IPS-18a (cell line): ENCODE measurements around the gene ACACB.

ENCODE experiments used
- H3K27ac ChIP-seq: one replicate; pipeline ENCODE4 v1.5.1; 2013; ENCODE audit warnings: low read length
- H3K27me3 ChIP-seq: one replicate; pipeline ENCODE4 v1.6.1; 2013; ENCODE audit warnings: mild to moderate bottlenecking, low read length; ENCODE audit not compliant: control insufficient read depth, insufficient read depth
- H3K36me3 ChIP-seq: one replicate; pipeline ENCODE4 v1.6.1; 2013; ENCODE audit warnings: low read depth, low read length; ENCODE audit not compliant: control insufficient read depth
- H3K4me1 ChIP-seq: one replicate; pipeline ENCODE4 v1.6.1; 2013; ENCODE audit warnings: low read depth, low read length; ENCODE audit not compliant: control insufficient read depth
- H3K4me3 ChIP-seq: one replicate; pipeline ENCODE4 v1.5.1; 2013; ENCODE audit warnings: low read length
- H3K9ac ChIP-seq: one replicate; pipeline ENCODE4 v1.6.1; 2013; ENCODE audit warnings: mild to moderate bottlenecking, low read length, moderate library complexity
- H3K9me3 ChIP-seq: one replicate; pipeline ENCODE4 v1.6.1; 2013; ENCODE audit warnings: low read depth, low read length; ENCODE audit not compliant: control insufficient read depth

Gene ACACB

DNA sequence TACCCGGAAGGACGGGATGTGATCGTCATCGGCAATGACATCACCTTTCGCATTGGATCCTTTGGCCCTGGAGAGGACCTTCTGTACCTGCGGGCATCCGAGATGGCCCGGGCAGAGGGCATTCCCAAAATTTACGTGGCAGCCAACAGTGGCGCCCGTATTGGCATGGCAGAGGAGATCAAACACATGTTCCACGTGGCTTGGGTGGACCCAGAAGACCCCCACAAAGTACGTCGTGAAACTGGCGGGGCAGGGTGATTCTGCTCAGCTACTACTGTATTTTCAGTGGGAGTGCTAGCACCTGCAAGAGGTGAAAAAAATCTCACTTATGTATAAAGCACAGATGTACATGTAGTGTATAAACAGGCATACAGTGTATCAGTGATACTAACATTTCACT is 129.8 kb downstream of the ACACB start:
- Histone ChIP-seq H3K4me1 (no peaks in the 10 kb centered on the region), H3K9me3 (no peaks in the 10 kb centered on the region), H3K27ac (no peak overlapping the region), H3K36me3 (peaks cover 8% of the 10 kb centered on the region), H3K27me3 (no peaks in the 10 kb centered on the region), H3K9ac (no peak overlapping the region), H3K4me3 (no peak overlapping the region)

DNA sequence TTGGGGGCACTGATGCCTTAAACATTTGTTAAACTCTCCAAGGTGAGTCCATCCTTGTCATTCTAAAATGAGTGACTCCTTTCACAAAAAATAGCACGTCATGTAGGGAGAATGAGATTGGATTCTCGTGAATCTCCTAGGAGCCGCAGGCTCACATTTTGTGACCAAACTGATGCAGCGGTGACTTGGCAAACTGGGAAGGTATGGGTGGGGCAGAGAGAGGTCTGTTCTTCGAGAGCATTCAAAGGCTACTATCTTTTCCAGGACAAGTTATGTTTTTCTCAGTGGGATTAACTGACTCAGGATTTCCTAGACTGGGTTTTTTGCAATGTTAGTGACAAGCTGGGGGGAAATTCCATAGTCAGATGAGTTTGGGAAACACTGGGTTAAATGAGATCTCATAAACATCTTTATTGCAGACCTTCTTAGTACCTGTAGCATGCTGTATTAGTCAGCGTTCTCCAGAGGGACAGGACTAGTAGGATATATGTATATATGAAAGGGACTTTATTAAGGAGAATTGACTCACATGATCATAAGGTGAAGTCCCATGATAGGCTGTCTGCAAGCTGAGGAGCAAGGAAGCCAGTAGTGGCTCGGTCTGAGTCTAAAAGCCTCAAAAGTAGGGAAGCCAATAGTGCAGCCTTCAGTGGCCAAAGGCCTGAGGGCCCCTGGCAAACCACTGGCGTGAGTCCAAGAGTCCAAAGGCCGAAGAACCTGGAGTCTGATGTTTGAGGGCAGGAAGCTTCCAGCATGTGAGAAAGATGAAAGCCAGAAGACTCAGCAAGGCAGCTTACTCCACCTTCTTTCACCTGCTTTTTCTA is 131.7 kb downstream of the ACACB start:
- no peak overlapping the region for H3K27ac ChIP-seq

DNA sequence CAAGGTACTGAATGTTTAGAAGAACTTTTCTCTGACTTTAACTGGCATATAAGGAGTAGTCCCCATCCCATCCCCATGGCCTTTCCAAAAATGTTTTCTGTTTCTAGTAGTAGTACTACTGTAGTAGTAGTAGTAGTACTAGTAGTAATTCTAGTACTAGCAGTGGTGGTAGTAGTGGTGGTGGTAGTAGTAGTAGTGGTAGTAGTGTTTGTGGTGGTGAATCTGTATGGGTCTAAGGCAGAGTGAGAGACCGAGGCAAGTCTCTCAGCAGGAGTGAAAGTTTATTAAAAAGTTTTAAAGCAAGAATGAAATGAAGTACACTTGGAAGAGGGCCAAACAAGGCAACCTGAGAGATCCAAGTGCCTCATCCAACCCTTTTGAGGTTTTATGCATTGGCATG is 134.1 kb downstream of the ACACB start:
- Histone ChIP-seq H3K4me1 (no peaks in the 10 kb centered on the region), H3K27ac (no peak overlapping the region), H3K9me3 (peaks cover 9% of the 10 kb centered on the region), H3K9ac (no peak overlapping the region), H3K4me3 (no peak overlapping the region), H3K27me3 (no peaks in the 10 kb centered on the region), H3K36me3 (peaks cover 4% of the 10 kb centered on the region)

More for the DNA sequence above, 131.7 kb downstream of the ACACB start:
- Histone ChIP-seq H3K4me3 (no peak overlapping the region), H3K27me3 (no peaks in the 10 kb centered on the region), H3K9me3 (no peaks in the 10 kb centered on the region), H3K9ac (no peak overlapping the region), H3K36me3 (peaks cover 4% of the 10 kb centered on the region), H3K4me1 (no peaks in the 10 kb centered on the region)

DNA sequence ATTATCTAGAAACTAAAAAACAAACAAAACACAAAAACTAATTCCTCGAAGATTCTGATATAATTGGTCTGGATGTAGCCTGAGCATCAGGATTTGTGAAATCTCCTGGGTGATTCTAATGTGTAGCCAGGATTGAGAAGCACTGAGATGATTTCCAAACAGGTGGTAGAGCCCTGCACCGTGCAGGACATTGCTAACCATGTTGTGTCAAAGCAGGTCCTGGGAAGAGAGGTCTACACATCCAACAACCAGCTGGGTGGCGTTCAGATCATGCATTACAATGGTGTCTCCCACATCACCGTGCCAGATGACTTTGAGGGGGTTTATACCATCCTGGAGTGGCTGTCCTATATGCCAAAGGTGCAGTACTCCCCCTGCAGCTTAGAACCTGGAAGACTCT is 136.4 kb downstream of the ACACB start:
- H3K27ac ChIP-seq, result no peak overlapping the region
- H3K9me3 ChIP-seq, result peaks cover 9% of the 10 kb centered on the region
- H3K27me3 ChIP-seq, result no peaks in the 10 kb centered on the region
- H3K9ac ChIP-seq, result no peak overlapping the region
- H3K4me1 ChIP-seq, result no peaks in the 10 kb centered on the region
- H3K4me3 ChIP-seq, result no peak overlapping the region
- H3K36me3 ChIP-seq, result no peaks in the 10 kb centered on the region

DNA sequence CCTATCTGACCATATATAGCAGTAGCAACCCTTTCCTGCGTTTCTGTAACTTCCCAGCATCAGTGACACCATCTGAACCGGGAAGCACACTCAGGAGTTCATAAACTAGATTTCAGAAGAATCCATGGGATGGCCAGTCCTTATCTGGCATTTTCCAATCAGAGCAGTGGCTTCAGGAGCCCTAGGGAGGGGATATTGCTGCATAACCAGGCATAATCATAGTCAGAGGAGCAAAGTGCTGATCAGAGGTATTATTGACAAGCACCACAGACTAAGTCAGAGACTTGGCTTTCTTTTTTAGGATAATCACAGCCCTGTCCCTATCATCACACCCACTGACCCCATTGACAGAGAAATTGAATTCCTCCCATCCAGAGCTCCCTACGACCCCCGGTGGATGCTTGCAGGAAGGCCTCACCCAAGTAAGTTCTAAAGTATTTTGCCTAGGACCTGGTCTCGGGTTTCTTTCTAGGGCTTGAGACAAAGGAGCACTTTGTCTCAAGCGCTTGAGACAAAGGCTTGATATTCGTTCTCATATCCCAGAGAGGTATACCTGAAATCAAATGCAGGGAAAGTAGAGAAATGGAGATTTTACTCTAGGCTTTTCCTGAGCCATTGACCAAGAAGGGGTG is 137.6 kb downstream of the ACACB start:
- Histone ChIP-seq H3K27ac (no peak overlapping the region), H3K36me3 (no peaks in the 10 kb centered on the region), H3K9ac (no peak overlapping the region), H3K4me1 (no peaks in the 10 kb centered on the region), H3K27me3 (no peaks in the 10 kb centered on the region), H3K4me3 (no peak overlapping the region), H3K9me3 (peaks cover 9% of the 10 kb centered on the region)

DNA sequence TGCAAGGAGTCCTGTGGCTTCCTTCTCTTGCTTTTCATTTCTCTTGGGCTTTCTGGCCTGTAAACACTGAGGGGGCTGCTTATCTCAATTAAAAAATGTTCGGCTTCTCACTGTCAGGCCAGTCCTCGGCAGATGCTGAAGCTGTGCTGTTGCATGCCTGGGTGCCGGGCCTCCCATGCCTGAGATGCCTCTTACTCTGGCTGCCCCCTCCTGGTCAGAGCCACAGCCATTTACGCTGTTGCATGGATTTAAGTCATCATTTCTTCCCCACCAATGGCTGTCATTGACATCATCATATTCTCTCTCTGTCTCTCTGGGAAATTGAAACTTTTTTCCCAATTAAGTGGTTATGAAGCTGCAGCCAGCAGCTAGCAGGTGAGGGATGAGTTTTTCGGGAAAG is 139.0 kb downstream of the ACACB start:
- Histone ChIP-seq H3K9me3 (peaks cover 9% of the 10 kb centered on the region), H3K9ac (no peak overlapping the region), H3K27ac (no peak overlapping the region), H3K4me1 (no peaks in the 10 kb centered on the region), H3K4me3 (no peak overlapping the region), H3K27me3 (no peaks in the 10 kb centered on the region), H3K36me3 (no peaks in the 10 kb centered on the region)

DNA sequence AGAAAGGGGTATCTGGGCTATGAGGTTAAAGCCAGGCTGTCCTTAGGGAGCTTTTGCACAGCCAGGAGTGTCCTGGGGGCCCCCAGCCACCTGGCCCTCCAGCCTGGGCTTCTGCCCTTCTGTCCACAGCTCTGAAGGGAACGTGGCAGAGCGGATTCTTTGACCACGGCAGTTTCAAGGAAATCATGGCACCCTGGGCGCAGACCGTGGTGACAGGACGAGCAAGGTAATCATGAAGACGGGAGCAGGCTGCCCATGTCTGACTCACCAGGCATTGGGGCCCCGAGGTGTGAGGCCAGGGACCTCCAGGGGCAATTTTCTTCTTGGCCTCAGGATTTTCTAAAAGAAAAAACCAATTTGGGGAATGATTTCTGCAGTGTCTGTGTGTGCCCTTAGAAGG is 139.6 kb downstream of the ACACB start:
- Histone ChIP-seq H3K27ac (no peak overlapping the region), H3K27me3 (no peaks in the 10 kb centered on the region), H3K9me3 (peaks cover 9% of the 10 kb centered on the region), H3K4me3 (no peak overlapping the region), H3K9ac (no peak overlapping the region), H3K36me3 (no peaks in the 10 kb centered on the region), H3K4me1 (no peaks in the 10 kb centered on the region)

DNA sequence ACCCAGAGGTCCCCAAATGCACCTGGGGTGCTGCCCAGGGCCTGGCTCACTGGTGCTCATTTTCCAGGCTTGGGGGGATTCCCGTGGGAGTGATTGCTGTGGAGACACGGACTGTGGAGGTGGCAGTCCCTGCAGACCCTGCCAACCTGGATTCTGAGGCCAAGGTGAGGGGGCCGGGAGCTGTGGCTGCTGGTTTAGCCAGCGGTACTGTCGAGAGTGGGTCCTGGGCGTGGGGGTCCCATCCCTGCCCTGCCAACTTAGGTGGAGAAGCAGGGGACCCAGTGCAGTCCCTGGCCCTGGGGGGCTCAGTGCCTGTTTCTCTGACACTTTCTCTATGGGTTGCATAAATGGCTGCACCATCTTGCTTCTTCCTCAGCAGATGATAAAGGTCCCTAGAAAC is 141.8 kb downstream of the ACACB start:
- H3K36me3 ChIP-seq, result no peaks in the 10 kb centered on the region
- H3K9ac ChIP-seq, result no peak overlapping the region
- H3K27ac ChIP-seq, result no peak overlapping the region
- peaks cover 9% of the 10 kb centered on the region for H3K9me3 ChIP-seq
- H3K27me3 ChIP-seq, result no peaks in the 10 kb centered on the region
- no peaks in the 10 kb centered on the region for H3K4me1 ChIP-seq
- no peak overlapping the region for H3K4me3 ChIP-seq

DNA sequence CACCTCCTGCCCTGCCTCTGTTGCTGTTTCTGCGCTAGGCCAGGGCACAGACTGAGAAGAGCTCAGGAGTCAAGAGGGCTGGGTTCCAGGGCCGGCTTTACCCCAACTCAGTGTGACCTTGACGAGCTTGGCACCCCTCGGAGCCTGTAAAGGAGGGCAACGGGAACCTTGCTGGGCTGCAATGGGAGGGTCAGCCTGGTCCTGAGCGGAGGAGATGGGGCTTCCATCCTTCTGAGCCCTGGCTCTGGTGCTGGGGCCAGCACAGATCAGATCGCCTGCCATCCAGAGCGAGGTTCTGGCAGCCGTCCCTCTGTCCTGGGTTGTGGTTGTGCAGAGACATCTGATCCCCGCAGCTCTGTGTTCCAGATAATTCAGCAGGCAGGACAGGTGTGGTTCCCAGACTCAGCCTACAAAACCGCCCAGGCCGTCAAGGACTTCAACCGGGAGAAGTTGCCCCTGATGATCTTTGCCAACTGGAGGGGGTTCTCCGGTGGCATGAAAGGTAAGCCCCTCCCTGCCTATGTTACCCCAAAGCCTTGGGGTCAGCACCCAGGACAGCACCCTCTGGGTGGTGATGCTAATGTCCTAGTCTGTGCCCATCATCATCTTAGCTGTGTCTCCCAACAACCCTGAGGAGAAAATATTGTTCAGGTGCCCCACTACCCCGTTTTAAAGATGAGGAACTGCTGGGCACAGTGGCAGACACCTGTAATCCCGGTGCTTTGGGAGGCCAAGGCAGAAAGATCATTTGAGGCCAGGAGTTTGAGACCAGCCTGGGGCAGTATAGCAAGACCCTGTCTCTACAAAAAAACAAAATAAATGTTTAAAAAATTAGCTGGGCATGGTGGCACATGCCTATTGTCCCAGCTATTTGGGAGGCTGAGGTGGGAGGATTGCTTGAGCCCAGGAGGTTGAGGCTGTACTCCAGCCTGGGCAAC is 142.5 kb downstream of the ACACB start:
- no peaks in the 10 kb centered on the region for H3K36me3 ChIP-seq
- no peaks in the 10 kb centered on the region for H3K27me3 ChIP-seq
- no peak overlapping the region for H3K4me3 ChIP-seq
- H3K9ac ChIP-seq, result no peak overlapping the region
- no peak overlapping the region for H3K27ac ChIP-seq
- peaks cover 2% of the 10 kb centered on the region for H3K9me3 ChIP-seq
- H3K4me1 ChIP-seq, result no peaks in the 10 kb centered on the region

DNA sequence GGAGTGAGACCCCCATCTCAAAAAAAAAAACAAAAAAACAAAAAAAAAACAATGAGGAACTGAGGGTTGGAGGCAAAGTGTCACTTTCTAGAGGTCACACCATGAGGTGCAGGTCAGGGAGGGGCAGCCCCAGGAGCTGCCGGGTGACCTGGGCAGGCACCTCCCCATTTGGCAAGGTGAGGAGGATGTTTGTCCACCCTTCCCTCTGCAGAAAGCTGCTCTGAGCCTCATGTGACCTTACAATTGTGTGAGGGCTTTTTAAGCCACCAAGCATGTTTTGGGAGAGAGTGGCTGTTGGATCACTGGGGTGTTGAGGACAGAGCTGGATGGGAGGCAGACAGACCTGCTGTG is 143.1 kb downstream of the ACACB start:
- H3K4me1 ChIP-seq, result no peaks in the 10 kb centered on the region
- no peaks in the 10 kb centered on the region for H3K9me3 ChIP-seq
- no peaks in the 10 kb centered on the region for H3K36me3 ChIP-seq
- no peak overlapping the region for H3K27ac ChIP-seq
- no peak overlapping the region for H3K4me3 ChIP-seq
- no peaks in the 10 kb centered on the region for H3K27me3 ChIP-seq
- H3K9ac ChIP-seq, result no peak overlapping the region

DNA sequence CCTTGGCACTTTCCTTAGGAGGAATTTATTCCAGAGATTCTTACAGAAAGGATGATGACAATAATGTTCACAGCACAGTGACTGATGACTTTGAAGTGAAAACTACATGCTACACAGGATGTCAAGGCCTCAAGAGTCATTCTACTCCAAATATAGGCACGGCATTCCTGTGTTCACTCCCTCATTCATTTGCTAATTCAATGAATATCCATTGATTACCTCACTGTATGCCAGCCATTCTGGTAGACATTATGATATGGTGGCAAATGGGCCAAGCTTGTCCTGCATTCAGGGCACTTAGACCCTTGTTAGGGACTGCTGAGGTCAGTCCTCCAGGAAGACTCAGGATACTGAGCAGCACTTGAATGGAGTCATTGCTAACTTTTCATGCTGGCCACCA is 144.7 kb downstream of the ACACB start:
- H3K27me3 ChIP-seq, result no peaks in the 10 kb centered on the region
- no peaks in the 10 kb centered on the region for H3K4me1 ChIP-seq
- no peak overlapping the region for H3K27ac ChIP-seq
- no peak overlapping the region for H3K4me3 ChIP-seq
- no peaks in the 10 kb centered on the region for H3K9me3 ChIP-seq
- no peak overlapping the region for H3K9ac ChIP-seq
- H3K36me3 ChIP-seq, result peaks cover 3% of the 10 kb centered on the region
